ENCODE data around the gene MYL10.

The MYL10 gene

GRCh38 chr7:101567230-101567629, 61.9 kb downstream of the MYL10 start:
- no peak for TF ChIP-seq CTCF (IDR thresholded peaks at IDR 0.05; ENCODE audit: extremely low read depth, insufficient read depth, missing control alignments)
- in situ Hi-C loops (cut with MboI; ENCODE audit: low pct_unique_long_range_greater_than_20kb, low sequenced_read_pairs, unreplicated experiment) = no loop called here
- DNase-seq (ENCODE audit: low spot score) = no peak

- in situ Hi-C loops (cut with MboI; ENCODE audit: low pct_unique_long_range_greater_than_20kb, low sequenced_read_pairs, unreplicated experiment) = no loop called here
- no peak for DNase-seq (ENCODE audit: low spot score)
- no peak for TF ChIP-seq CTCF (IDR thresholded peaks at IDR 0.05; ENCODE audit: extremely low read depth, insufficient read depth, missing control alignments)
These were observed 63.4 kb downstream of the MYL10 start for GRCh38 chr7:101565601-101566209.

- no peak for TF ChIP-seq CTCF (IDR thresholded peaks at IDR 0.05; ENCODE audit: extremely low read depth, insufficient read depth, missing control alignments)
- DNase-seq (ENCODE audit: low spot score) = no peak
- in situ Hi-C loops (cut with MboI; ENCODE audit: low pct_unique_long_range_greater_than_20kb, low sequenced_read_pairs, unreplicated experiment) = no loop called here
These were observed 64.3 kb downstream of the MYL10 start for GRCh38 chr7:101564778-101565211.

- in situ Hi-C loops (cut with MboI; ENCODE audit: low pct_unique_long_range_greater_than_20kb, low sequenced_read_pairs, unreplicated experiment) = no loop called here
- TF ChIP-seq CTCF (IDR thresholded peaks at IDR 0.05; ENCODE audit: extremely low read depth, insufficient read depth, missing control alignments) = no peak
- DNase-seq (ENCODE audit: low spot score) = no peak
These were observed 64.9 kb downstream of the MYL10 start for GRCh38 chr7:101563943-101564777.

All from GM13977 (cell line).